HG03066 (cell line): ENCODE results near the gene EIF3B.
"Not testable (repeated sequence)": the region's sequence is repeated elsewhere in the genome, so short reads cannot be mapped to it uniquely, and the experiment has no call there.

Experiments used
- ATAC-seq: cut with Tn5 transposase; IDR thresholded peaks from one replicate; pipeline ENCODE4 v1.9.1; 2021; ENCODE audit warnings: low read depth; ENCODE audit not compliant: unreplicated experiment

The EIF3B gene

DNA sequence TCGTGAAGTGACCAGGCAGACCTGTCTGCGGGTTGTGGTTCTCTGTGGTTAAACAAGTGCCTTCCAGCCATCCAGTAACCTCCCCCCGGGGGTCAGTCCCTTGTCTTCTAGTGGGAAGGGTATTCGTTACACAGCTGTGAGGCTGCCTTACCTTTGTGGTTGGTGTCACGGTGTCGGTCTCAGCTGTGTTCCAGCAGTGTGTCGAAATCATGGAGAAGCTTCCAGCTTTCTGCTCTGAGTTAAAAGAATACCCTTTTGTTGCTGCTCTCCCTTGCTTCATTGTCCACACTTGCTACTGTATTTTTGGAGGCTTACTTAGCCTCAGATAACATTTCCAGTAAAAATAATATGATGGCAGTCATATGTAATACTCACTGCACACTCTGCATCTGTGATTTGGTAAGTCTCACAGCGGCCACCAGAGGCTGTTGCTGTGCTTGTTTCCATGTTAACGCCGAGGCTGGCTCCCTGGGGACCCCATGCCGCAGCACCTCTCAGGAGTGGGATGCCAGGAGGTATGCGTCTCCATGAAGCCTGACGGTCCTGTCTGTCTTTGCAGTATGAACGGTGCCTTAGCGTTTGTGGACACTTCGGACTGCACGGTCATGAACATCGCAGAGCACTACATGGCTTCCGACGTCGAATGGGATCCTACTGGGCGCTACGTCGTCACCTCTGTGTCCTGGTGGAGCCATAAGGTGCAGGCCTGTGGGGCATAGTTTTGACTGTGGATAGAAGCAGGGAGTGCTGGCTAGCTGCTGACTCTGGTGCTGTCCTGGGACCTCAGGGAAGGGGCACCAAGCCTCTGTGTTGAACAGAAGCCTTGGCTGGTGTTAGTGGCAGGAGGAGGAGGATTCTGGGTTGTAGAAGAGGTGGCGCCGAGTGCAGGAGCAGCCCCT, 20.5 kb downstream of the EIF3B start:
- ATAC-seq, result no peak

DNA sequence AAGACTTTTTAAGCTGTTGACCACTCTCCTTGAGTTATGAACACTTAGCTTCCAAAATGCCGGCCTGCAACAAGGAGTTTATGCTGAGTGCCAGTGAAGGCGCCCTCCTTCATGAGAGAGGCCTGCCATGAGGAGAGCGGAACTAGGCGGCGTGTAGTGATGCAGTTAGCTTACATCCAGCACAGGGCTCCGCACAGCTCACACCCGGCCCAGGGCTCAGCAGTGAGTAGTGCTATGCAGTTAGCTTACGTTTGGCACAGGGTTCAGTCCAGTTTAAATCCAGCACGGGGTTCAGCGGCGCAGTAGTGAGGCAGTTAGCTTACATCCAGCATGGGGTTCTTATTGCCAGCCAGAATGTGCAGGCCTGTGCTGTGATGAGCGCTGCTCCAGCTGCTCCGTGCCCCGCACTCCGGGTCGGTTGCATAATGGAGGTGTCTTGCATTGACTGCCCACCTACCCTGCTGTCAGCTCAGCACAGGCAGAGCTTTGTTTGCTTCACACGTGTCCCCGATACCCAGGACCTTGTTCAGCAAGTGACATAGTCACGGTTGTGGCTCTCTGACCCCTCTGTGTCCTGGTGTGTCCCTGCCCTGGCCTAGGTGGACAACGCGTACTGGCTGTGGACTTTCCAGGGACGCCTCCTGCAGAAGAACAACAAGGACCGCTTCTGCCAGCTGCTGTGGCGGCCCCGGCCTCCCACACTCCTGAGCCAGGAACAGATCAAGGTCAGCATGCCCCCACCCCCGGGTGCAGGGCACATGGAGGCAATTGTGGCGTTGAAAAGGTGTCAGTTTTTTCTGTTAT, 21.9 kb downstream of the EIF3B start:
- ATAC-seq, result no peak

DNA sequence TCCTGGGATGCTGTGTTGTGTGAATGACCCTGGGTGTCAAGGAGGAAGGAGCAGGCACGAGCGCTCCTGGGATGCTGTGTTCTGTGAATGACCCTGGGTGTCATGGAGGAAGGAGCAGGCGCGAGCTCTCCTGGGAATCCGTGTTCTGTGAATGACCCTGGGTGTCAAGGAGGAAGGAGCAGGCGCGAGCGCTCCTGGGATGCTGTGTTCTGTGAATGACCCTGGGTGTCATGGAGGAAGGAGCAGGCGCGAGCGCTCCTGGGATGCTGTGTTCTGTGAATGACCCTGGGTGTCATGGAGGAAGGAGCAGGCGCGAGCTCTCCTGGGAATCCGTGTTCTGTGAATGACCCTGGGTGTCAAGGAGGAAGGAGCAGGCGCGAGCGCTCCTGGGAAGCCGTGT, 22.9 kb downstream of the EIF3B start:
- ATAC-seq, result not testable (repeated sequence)

DNA sequence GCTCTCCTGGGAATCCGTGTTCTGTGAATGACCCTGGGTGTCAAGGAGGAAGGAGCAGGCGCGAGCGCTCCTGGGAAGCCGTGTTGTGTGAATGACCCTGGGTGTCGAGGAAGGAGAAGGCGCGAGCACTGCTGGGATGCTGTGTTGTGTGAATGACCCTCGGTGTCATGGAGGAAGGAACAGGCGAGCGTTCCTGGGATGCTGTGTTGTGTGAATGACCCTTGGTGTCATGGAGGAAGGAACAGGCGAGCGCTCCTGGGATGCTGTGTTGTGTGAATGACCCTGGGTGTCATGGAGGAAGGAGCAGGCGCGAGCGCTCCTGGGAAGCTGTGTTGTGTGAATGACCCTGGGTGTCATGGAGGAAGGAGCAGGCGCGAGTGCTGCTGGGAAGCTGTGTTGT, 23.5 kb downstream of the EIF3B start:
- ATAC-seq, result not testable (repeated sequence)

DNA sequence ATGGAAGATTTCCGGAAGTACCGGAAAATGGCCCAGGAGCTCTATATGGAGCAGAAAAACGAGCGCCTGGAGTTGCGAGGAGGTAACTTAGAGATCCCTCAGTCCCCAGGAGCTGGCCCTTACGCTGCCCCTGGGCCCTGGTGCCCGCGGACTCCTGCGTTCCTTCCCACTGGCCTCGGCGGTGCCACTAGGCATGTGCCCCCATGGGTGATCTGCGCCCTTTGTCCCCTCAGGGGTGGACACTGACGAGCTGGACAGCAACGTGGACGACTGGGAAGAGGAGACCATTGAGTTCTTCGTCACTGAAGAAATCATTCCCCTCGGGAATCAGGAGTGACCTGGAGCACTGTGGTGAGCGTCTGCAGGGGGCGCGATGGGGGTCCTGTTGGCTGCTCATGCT, 24.5 kb downstream of the EIF3B start:
- ATAC-seq, result no peak

DNA sequence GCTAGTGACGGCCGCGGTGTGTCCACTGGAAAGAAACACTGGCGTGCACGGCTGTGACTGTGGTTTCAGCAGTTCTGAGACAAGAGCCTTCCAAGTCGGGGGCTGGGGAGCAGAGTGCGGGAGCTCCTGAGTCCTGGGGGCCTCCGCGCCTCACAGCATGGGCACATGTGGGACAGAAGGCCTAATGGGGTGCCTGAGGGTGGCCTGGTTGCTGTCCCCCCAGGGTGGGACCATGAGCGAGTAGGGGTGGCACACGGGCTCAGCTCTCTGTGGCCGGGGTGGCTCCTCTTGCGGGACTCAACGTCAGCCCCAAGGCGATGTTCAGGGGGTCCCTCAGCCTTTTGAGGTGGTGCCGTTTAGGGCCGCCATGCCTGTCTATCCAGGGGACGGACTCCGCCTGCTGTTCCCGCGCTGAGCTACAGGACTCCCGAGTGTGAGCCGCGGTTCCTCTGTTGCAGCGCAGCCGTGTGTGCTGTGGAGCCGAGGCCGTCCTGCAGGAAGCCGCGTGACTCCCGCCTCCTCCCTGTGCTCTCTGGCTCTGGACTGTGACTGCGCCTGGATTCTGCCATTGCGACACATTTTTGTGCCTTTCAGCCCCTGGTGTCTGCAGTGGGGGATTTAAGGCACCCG, 25.3 kb downstream of the EIF3B start:
- no peak for ATAC-seq

DNA sequence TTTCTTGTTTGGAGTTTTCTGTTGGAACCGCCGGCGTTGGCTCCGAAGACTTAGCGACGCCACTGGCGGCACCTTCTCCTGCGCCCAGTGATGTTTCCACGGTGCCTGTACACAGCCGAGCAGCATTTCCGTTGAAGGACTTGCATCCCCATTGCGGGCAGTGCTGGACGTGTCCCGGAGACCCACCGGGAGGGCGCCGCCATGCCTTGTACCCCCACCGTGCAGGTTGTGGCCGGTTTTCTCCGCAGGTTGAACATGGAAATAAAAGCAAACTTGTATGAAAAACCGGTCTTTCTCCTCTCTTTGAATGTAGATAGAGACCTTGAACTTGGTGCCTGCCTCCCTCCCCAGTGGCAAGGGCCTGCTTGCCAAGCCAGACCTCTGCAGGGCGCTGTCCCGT, 25.8 kb downstream of the EIF3B start:
- no peak for ATAC-seq

DNA sequence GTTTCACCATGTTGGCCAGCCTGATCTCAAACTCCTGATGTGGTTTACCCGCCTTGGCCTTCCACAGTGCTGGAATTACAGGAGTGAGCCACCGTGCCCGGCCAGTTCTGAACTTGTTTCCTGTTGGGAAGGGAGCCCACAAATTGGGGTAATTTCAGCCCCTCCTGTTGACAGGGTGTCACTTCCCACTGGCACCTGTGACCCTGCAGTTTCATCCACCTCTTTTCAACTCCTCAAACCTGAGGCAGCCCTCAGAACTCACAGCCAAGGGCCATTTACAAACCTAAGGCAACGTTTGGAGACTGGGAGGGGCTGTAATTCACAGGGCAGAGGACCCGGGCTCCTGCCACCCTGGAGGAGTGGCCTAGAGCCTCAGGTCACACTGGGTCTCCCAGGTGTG, 26.6 kb downstream of the EIF3B start:
- ATAC-seq, result no peak

DNA sequence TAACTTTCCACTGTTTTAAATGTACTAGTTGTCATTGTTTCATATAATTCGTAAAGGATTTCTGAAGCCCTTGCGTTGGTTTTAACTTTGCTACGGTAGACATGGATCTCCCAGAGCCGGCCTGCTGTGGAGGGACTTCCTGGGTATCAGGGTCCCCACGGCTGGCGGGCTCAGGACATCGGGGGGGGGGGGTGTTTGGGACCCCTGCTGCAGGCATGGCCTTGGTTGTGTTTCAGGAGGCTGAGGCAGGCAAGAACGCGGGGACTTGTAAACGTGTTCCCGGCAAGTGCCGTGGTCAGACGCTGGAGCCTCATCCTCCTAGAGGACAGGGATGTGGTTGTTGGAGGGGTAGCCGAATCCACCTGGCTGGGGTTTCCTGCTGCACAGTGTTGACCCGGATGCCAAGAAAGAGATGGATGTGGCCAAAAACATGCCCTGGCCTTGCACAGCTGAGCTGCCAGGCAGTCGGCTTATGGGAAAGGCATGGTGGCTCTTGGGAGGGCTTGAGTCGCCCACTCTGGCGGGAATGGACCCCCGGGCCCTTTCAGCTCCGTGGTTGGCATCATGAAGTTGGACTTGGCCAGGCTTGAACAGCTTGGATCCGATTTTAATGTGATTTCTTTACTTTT, 27.4 kb downstream of the EIF3B start:
- ATAC-seq, result no peak

DNA sequence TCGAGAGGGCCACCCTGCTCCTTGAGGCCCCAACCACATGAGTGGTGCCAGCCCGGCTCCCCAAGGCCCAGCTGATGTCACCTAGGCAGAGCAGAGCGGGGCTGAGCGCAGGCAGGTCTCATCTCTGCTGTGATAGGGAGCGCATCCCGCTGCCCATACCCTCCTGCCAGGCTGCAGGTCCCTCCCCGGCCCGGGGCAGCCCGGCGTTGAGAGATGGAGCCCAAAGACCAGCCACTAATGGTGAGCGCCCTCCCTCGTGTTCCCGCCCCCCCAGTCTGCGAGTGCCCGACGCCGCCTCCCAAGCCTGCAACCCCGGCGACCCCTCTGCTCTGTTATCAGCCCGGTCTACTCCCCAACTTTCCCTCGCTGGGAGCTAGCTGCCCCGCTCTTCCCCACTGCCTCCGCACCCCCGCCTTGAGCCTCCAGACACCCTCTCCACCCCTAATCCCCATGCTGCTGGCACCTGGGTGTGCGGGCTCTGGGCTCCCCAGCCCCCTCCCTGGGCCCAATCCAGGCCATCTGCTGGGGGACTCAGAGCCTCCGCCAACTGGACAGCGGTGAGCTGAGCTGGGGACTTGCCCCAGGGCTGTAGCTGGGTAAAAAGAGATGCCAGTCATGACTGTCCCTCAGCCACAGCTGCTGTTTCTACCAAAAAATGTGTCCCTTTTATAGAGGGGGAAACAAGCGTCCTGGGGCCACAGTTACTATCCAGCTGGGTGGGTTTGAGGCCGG, 29.1 kb downstream of the EIF3B start:
- ATAC-seq, result no peak

DNA sequence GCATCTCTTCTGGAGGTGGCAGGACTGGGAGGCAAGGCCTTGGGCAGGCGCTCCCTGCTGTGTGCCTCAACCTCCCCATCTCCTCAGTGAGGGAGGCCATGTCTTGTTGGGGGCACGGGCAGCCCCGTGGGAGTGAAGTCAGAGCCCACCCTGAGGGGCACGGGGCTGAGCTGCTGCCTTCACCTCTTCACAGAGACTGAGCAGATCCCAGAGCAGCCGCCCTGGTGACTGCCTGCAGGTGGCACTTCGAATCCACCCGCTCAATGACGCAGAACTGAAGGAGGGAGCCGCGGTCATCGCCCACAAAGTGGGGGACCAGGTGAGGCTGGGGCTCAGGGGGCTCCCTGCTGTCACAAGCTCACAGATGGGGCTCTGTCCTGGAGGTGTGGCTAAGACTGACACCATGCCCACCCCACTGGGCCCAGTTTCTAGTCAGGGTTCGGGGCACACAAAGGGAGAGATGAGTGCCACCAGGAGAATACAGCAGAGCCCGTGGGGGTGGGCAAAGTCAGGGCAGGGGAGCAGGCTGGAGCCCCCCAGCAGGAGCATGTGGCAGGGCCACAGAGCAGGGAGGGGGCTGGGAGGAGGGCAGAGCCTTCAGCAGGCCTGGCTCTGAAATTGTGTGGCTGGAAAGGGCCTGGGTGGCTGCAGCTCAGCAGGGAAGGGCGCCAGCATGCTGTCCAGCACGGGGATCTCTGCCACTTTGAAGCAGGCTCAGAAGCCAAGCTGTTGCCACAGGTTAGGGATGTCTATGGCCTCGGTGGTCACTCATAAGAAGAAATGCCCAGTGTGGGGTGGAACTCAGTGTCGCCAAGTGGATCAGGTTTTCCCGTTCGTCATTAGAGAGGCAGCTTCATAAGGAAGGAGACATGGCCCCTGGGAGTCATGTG, 30.0 kb downstream of the EIF3B start:
- no peak for ATAC-seq

DNA sequence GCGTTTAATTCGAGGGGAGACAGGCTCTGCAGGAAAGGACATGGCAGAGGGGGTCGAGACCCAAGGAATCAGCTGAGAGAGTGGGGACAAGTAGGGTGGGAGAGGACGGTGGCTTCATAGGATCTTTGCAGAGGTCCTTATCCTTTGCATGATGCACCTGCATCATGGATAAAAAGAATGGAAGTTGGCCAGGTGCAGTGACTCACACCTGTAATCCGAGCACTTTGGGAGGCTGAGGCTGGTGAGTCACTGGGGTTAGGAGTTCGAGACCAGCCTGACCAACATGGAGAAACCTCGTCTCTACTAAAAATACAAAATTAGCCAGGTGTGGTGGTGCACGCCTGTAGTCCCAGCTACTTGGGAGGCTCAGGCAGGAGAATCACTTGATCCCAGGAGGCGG, 31.5 kb downstream of the EIF3B start:
- ATAC-seq, result not testable (repeated sequence)

DNA sequence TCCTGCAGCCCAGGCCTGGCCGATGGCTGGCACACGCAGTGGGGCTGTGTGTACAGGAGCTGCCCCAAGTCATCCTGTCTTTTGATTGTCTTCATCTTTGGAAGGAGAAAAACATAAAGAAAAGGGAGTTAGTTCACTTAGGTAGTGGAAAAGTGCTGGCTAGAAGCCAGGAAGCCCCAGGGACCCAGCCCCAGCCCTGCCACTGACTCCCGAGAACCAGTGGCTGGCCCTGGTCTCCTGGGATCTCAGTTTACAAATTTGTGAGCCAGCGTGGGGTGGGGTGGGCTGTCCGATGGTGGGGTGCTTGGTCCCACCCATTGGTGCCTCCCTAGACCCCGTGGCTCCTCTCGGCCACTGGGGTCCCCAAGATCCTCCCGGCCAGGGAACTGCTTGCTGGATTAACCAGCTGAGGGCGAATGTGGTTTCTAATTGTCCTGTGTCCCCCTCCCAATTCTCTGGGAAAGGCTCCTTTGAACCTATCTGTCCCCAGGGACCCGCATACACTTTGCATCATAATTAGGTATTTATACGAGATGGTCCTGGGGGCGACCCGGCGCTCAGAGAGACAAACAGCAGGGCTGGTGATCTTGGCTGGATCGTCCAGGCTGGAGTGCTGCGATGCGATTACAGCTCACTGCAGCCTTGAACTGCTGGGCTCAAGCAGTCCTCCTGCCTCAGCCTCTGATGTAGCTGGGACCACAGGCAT, 32.5 kb downstream of the EIF3B start:
- ATAC-seq, result no peak

DNA sequence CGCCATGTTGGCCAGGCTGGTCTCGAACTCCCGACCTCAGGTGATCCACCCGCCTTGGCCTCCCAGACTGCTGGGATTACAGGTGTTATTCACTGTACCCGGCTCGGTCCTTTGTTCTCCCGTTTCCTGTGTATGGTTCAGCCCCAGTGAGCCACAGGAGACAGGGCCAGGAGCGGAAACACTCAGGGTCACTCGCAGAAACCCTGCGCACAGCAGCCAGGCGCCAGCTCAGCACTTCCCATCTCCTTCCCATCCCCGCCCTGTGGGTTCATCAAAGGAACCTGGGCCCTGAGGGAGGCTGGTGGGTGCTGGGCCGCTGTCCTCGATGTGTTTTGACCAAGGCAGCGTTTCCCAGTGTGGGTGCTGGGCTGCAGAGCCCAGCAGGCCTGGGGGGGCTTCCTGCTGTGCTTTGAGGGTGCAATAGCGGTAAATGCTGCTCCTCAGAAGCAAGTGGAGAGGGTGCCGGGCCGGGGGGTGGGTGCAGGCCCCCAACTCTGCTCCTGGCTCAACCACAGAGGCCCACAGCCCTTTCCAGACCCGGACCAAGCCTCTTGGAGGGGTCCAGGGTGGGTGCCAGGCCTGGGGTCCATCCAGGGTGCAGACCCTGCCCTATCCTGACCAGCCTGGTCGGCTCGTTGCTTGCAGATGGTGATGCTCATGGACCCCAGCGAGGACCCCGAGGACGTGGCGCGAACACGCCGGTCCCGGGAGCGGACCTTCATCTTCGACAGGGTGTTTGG, 33.4 kb downstream of the EIF3B start:
- ATAC-seq, result no peak

DNA sequence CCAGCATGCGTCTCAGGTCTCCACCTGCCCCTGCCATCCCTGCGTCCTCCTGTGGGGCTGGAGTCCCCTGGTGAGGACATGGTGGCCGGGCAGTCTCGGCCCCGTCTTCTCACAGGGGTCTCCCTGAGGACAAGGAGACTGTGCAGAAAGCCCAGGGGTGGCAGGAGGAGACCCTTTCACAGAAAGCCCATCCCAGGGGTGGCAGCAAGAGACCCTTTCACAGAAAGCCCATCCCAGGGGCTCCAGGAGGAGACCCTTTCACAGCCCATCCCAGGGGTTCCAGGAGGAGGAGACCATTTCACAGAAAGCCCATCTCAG, 34.0 kb downstream of the EIF3B start:
- no peak for ATAC-seq

DNA sequence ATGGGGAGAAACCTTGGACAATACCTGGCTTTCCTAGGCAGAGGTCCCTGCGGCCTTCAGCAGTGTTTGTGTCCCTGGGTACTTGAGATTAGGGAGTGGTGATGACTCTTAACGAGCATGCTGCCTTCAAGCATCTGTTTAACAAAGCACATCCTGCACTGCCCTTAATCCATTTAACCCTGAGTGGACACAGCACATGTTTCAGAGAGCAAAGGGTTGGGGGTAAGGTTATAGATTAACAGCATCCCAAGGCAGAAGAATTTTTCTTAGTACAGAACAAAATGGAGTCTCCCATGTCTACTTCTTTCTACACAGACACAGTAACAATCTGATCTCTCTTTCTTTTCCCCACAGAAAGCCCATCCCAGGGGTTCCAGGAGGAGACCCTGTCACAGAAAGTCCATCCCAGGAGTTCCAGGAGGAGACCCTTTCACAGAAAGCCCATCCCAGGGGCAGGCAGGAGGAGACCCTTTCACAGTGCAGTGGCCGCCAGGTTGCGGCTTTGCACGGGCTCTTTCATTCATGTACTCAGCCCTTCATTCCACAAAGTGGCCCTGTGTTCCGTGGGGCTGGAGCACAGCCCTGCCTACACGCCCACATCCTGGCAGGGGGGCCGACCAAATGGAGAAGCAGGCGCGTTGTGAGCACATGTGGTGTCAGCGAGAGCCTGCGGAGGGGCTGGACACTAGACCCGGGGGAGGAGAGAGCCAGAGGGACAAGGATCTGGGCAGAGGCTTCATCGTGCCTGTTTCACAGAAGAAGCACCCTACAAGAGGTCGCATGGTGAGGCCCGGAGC, 35.6 kb downstream of the EIF3B start:
- ATAC-seq, result not testable (repeated sequence)

DNA sequence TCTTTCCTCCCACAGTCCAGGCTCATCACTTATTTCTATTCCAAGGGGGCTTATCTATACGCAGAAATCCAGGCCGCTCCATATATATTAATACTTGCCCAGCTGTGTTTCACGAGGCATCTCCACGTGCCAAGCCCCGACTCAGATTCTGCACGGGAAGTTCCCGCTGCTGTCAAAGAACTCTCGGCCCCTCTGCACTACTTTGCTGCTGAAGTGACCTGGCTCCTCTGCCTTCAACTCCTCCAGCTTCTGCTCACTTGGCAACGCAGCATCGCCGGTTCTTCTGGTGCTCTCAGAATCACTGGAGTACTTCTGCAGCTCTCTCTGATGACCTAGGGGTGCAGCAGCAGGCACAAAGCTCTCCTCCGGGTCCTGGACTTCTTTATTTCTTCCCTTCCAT, 39.1 kb downstream of the EIF3B start:
- no peak for ATAC-seq
